HCEC 1CT (cell line): ENCODE measurements around the gene KLRB1.
"Not testable (repeated sequence)": the region's sequence is repeated elsewhere in the genome, so short reads cannot be mapped to it uniquely, and the experiment has no call there.

ENCODE experiments used
- DNase-seq: peaks from one replicate; pipeline ENCODE4 v3.0.0-alpha.2; 2017

The KLRB1 gene

GRCh38 chr12:9619411-9620179 lies 11.9 kb upstream of the KLRB1 start:
- DNase-seq = no peak

GRCh38 chr12:9618906-9619305 lies 11.2 kb upstream of the KLRB1 start:
- not testable (repeated sequence) for DNase-seq

GRCh38 chr12:9617124-9617523 lies 9.4 kb upstream of the KLRB1 start:
- no peak for DNase-seq

- DNase-seq = no peak
Observed at GRCh38 chr12:9615420-9616136, 7.9 kb upstream of the KLRB1 start.

- not testable (repeated sequence) for DNase-seq
Observed at GRCh38 chr12:9610606-9611005, 2.9 kb upstream of the KLRB1 start.

- DNase-seq = no peak
Observed at GRCh38 chr12:9606736-9607372, 862 bp downstream of the KLRB1 start.

- no peak for DNase-seq
Observed at GRCh38 chr12:9606247-9606646, 1.5 kb downstream of the KLRB1 start.

GRCh38 chr12:9605483-9605882 lies 2.2 kb downstream of the KLRB1 start:
- no peak for DNase-seq

- no peak for DNase-seq
Observed at GRCh38 chr12:9604287-9604686, 3.4 kb downstream of the KLRB1 start.

GRCh38 chr12:9600426-9600825 lies 7.3 kb downstream of the KLRB1 start:
- DNase-seq = not testable (repeated sequence)

- no peak for DNase-seq
Observed at GRCh38 chr12:9598363-9598762, 9.4 kb downstream of the KLRB1 start.

- no peak for DNase-seq
Observed at GRCh38 chr12:9597365-9597764, 10.4 kb downstream of the KLRB1 start.

- DNase-seq = no peak
Observed at GRCh38 chr12:9590441-9590840, 17.3 kb downstream of the KLRB1 start.

GRCh38 chr12:9588749-9589148 lies 19.0 kb downstream of the KLRB1 start:
- DNase-seq = no peak

GRCh38 chr12:9587987-9588600 lies 19.6 kb downstream of the KLRB1 start:
- no peak for DNase-seq

GRCh38 chr12:9577729-9578128 lies 30.0 kb downstream of the KLRB1 start:
- not testable (repeated sequence) for DNase-seq

GRCh38 chr12:9567151-9567550 lies 40.6 kb downstream of the KLRB1 start:
- not testable (repeated sequence) for DNase-seq

GRCh38 chr12:9566113-9566512 lies 41.6 kb downstream of the KLRB1 start:
- not testable (repeated sequence) for DNase-seq

GRCh38 chr12:9564418-9564817 lies 43.3 kb downstream of the KLRB1 start:
- not testable (repeated sequence) for DNase-seq

- DNase-seq = not testable (repeated sequence)
Observed at GRCh38 chr12:9562841-9563453, 44.8 kb downstream of the KLRB1 start.

GRCh38 chr12:9545489-9545888 lies 62.2 kb downstream of the KLRB1 start:
- DNase-seq = not testable (repeated sequence)
